ENCODE results near the gene ACOX1. TPM values are rescaled to one million over a fixed set of nuclear protein-coding genes. Genes with fewer than 3 reads are reported as not detected.

ACOX1 gene
- total and polyA plus RNA-seq, 2 experiments from 2014 or later = 36.0 to 93.6 TPM

DNA sequence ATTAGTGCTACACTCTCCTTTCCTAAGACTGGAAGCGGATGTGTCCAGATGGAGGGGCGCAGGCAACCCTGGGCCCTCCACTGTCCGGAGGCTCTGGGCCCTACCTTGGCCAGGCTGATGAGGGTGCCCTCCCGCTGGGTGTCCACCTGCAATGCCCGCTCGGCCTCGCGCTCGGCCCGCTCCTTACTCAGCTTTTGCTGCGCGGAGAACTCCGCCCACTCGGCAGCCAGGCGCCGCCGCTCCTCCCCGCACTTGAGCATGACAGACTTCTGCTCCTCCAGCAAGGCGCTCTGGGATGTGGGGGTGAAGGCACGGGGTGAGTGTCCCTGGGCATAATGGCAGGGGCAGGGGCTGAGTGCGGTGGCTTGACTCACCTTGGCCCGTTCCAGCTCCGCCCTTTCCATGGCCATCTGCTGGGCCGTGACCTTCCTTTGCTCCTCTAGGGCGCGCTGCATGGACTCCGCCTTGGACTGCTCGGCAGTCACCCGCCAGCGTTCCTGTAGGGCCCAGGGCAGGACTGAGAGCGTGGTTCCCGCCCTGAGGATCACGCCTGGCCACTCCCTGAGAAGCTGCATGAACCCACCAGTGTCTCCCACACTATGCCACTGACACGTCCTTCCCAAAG is 64.2 kb downstream of the ACOX1 start:
- H3K4me2 ChIP-seq = no peak overlapping the region
- H3K36me3 ChIP-seq (replicated peaks; ENCODE audit: insufficient read depth, low read depth) = no peaks in the 10 kb centered on the region

DNA sequence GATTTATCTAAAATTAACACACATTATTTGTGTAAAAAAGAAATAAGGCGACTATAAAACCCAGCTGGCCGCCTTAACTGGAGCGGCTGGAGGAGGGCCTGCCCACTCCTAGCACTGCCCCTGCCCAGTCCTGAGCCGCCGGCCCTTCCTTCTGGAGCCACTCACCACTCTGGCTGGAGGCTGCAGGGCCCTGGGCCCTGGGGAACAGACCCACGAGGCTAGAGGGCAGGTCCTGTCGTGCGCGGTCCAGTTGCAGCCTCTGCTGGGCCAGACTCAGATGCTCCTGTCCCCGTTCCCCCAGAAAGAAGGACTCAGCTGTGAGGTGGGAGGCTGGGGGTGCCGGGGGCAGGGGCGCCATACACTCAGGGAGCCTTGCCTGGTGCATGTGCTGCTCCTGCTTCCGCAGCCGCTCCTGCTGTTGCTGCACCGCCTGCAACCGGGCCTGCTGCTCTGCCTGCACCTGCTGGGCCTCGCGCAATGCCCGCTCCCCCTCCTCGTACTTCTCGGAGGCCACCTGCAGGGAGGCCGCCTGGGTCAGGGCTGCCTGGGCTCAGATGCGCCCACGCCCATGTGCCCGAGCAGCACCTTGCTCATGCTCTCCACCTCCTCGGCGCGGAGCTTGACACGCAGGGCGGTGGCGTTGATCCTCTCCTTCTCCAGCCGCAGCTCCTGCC is 65.3 kb downstream of the ACOX1 start:
- Histone ChIP-seq H4K20me1 (ENCODE audit: insufficient read depth, poor library complexity, severe bottlenecking) (no peaks in the 10 kb centered on the region), H2AFZ (no peak overlapping the region), H3K9me2 (replicated peaks; ENCODE audit: insufficient read depth) (no peaks in the 10 kb centered on the region), H3K79me2 (no peaks in the 10 kb centered on the region), H3K4me2 (no peak overlapping the region), H3K27me3 (no peaks in the 10 kb centered on the region), H3K36me3 (replicated peaks; ENCODE audit: insufficient read depth, low read depth) (no peaks in the 10 kb centered on the region), H3K27ac (no peak overlapping the region), H3K4me3 (no peak overlapping the region), H3K9me3 (ENCODE audit: low read depth) (no peaks in the 10 kb centered on the region), H3K4me1 (ENCODE audit: insufficient read depth) (peaks cover 9% of the 10 kb centered on the region)
- 95% methylated on average over 32 of the region's 32 CpGs for WGBS (ENCODE audit: low lambda C conversion rate, missing lambda C conversion rate)
- DNase-seq (ENCODE audit: low spot score) = no peak
- TF ChIP-seq EZH2phosphoT487 (IDR thresholded peaks at IDR 0.05; ENCODE audit: low read depth, severe bottlenecking, unreplicated experiment) = no peak
- no peak for TF ChIP-seq EZH2 (IDR thresholded peaks at IDR 0.05; ENCODE audit: borderline replicate concordance)
- no peak for TF ChIP-seq CTCF (IDR thresholded peaks at IDR 0.05; ENCODE audit: poor library complexity)

More for the DNA sequence above, 64.2 kb downstream of the ACOX1 start:
- H3K9me3 ChIP-seq (ENCODE audit: low read depth) = no peaks in the 10 kb centered on the region
- H3K27ac ChIP-seq = no peak overlapping the region
- no peak overlapping the region for H2AFZ ChIP-seq
- no peak for TF ChIP-seq CTCF (IDR thresholded peaks at IDR 0.05; ENCODE audit: poor library complexity)
- TF ChIP-seq EZH2phosphoT487 (IDR thresholded peaks at IDR 0.05; ENCODE audit: low read depth, severe bottlenecking, unreplicated experiment) = no peak
- no peak for TF ChIP-seq EZH2 (IDR thresholded peaks at IDR 0.05; ENCODE audit: borderline replicate concordance)
- no peak overlapping the region for H3K4me3 ChIP-seq
- no peaks in the 10 kb centered on the region for H3K9me2 ChIP-seq (replicated peaks; ENCODE audit: insufficient read depth)
- no peaks in the 10 kb centered on the region for H3K27me3 ChIP-seq
- peaks cover 9% of the 10 kb centered on the region for H3K4me1 ChIP-seq (ENCODE audit: insufficient read depth)
- 96% methylated on average over 33 of the region's 34 CpGs for WGBS (ENCODE audit: low lambda C conversion rate, missing lambda C conversion rate)
- DNase-seq (ENCODE audit: low spot score) = no peak
- H3K79me2 ChIP-seq = no peaks in the 10 kb centered on the region
- H4K20me1 ChIP-seq (ENCODE audit: insufficient read depth, poor library complexity, severe bottlenecking) = no peaks in the 10 kb centered on the region

DNA sequence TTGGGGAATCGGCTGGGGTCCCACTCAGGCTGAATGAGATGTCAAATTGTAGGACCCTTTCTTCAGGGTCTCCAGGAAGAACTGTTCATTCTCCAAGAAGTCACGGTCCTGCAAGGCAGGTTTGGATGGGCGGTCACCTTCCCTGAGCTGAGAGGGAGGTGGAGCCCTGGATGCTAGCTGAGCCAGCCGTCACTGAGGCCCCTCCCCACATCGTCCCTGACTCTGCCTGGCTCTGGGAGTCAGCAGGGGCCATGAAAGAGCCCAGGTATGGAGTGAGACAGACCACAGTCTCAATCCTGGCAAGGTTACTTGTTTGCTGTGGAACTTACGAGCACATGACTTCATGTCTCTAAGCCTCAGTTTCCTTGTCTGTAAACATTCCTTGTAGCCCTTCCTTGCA is 68.3 kb downstream of the ACOX1 start:
- Histone ChIP-seq H3K79me2 (no peaks in the 10 kb centered on the region), H3K27ac (peak overlapping the region; percentile 59), H2AFZ (peak overlapping the region; percentile 11), H3K36me3 (replicated peaks; ENCODE audit: insufficient read depth, low read depth) (no peaks in the 10 kb centered on the region), H3K27me3 (no peaks in the 10 kb centered on the region), H3K9me2 (replicated peaks; ENCODE audit: insufficient read depth) (no peaks in the 10 kb centered on the region), H3K9me3 (ENCODE audit: low read depth) (no peaks in the 10 kb centered on the region), H4K20me1 (ENCODE audit: insufficient read depth, poor library complexity, severe bottlenecking) (no peaks in the 10 kb centered on the region), H3K4me2 (no peak overlapping the region), H3K4me1 (ENCODE audit: insufficient read depth) (peaks cover 9% of the 10 kb centered on the region), H3K4me3 (no peak overlapping the region)
- WGBS (ENCODE audit: low lambda C conversion rate, missing lambda C conversion rate) = 49% methylated on average over 6 of the region's 6 CpGs
- no peak for TF ChIP-seq CTCF (IDR thresholded peaks at IDR 0.05; ENCODE audit: poor library complexity)
- no peak for TF ChIP-seq EZH2phosphoT487 (IDR thresholded peaks at IDR 0.05; ENCODE audit: low read depth, severe bottlenecking, unreplicated experiment)
- TF ChIP-seq EZH2 (IDR thresholded peaks at IDR 0.05; ENCODE audit: borderline replicate concordance) = no peak
- peak; percentile 57 for DNase-seq (ENCODE audit: low spot score)

All from hepatocyte (in vitro differentiated cells).